HEK293 (cell line): ENCODE data around the gene NDE1.

Source experiments
- PBX3 ChIP-seq: sonication (generic); formaldehyde crosslinking; IDR thresholded peaks from 2 replicates; pipeline ENCODE4 v1.8.1; 2022; ENCODE audit warnings: mild to moderate bottlenecking, moderate library complexity, missing genetic modification reagents
- REST ChIP-seq: fragments of 450-650 bp; formaldehyde crosslinking; IDR thresholded peaks from 2 replicates; pipeline ENCODE4 v1.5.1; 2016; ENCODE audit warnings: missing biosample characterization, missing genetic modification characterization
- ZBTB21 ChIP-seq: fragments of 450-650 bp; formaldehyde crosslinking; IDR thresholded peaks from 2 replicates; pipeline ENCODE4 v1.5.1; 2017; ENCODE audit warnings: missing biosample characterization, missing genetic modification characterization
- ZNF24 ChIP-seq: fragments of 450-650 bp; formaldehyde crosslinking; IDR thresholded peaks from 2 replicates; pipeline ENCODE4 v1.5.1; 2016; ENCODE audit warnings: missing biosample characterization, missing genetic modification characterization
- ZNF274 ChIP-seq, 2 experiments: fragments of 200-500 bp in 1 of 2; fragments of 450-650 bp in 1 of 2; sonication (Bioruptor generic) in 1 of 2; formaldehyde crosslinking in 1 of 2; IDR thresholded peaks; 2 replicates each; pipeline versions ENCODE4 v1.5.1 to v1.6.1; 2014 to 2016; ENCODE audit warnings: borderline replicate concordance in 1 of 2, inconsistent platforms in 1 of 2, low read length in 1 of 2, missing biosample characterization in 1 of 2, missing genetic modification characterization in 1 of 2
- ZNF292 ChIP-seq: fragments of 450-650 bp; formaldehyde crosslinking; IDR thresholded peaks from 2 replicates; pipeline ENCODE4 v1.5.1; 2016; ENCODE audit warnings: low read depth, missing biosample characterization, missing genetic modification characterization, borderline replicate concordance
- ZNF37A ChIP-seq: fragments of 450-650 bp; IDR thresholded peaks from 2 replicates; pipeline ENCODE4 v1.5.1; 2018; ENCODE audit warnings: missing biosample characterization, missing genetic modification characterization
- ZSCAN23 ChIP-seq: fragments of 450-650 bp; formaldehyde crosslinking; IDR thresholded peaks from 2 replicates; pipeline ENCODE4 v1.5.1; 2016; ENCODE audit warnings: missing biosample characterization, missing genetic modification characterization
- TF ChIP-seq, protein P1 (sequence below): fragments of 450-650 bp; formaldehyde crosslinking; IDR thresholded peaks from 2 replicates; pipeline ENCODE4 v1.5.1; 2016; ENCODE audit warnings: missing biosample characterization, missing genetic modification characterization
- TF ChIP-seq, protein P2 (sequence below): fragments of 450-650 bp; formaldehyde crosslinking; IDR thresholded peaks from 2 replicates; pipeline ENCODE4 v1.5.1; 2016; ENCODE audit warnings: missing biosample characterization, missing genetic modification characterization

DNA sequence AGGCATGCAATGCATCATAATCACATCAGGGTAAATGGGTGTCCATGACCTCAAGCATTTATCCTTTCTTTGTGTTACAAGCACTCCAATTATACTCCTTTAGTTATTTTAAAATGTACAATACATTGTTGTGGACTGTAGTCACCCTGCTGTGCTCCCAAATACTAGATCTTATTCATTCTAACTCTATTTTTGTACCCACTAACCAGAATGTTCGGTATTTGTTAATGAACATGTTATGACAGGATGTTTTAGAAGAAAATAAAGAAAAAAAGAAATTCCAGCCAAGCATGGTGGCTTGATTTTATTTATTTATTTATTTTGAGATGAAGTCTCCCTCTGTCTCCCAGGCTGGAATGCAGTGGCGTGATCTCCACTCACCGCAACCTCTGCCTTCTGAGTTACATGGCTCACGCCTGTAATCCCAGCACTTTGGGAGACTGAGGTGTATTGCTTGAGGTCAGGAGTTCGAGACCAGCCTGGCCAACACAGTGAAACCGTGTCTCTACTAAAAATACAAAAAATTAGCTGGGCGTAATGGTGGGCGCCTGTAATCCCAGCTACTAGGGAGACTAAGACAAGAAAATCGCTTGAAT is 1.8 kb upstream of the NDE1 start:
- TF ChIP-seq ZBTB21 (tag by site-specific recombination) (no peak), ZNF37A (tag by site-specific recombination) (no peak), ZNF292 (tag by site-specific recombination) (no peak), PBX3 (no peak), ZSCAN23 (tag by site-specific recombination) (no peak), REST (tag by site-specific recombination) (no peak), ZNF274 (IDR thresholded peaks at IDR 0.05; ENCODE audit: low read length) (no peak), ZNF274 (tag by site-specific recombination; IDR thresholded peaks at IDR 0.05; ENCODE audit: borderline replicate concordance) (no peak), ZNF24 (tag by site-specific recombination) (no peak)
- TF ChIP-seq, protein P1, sequence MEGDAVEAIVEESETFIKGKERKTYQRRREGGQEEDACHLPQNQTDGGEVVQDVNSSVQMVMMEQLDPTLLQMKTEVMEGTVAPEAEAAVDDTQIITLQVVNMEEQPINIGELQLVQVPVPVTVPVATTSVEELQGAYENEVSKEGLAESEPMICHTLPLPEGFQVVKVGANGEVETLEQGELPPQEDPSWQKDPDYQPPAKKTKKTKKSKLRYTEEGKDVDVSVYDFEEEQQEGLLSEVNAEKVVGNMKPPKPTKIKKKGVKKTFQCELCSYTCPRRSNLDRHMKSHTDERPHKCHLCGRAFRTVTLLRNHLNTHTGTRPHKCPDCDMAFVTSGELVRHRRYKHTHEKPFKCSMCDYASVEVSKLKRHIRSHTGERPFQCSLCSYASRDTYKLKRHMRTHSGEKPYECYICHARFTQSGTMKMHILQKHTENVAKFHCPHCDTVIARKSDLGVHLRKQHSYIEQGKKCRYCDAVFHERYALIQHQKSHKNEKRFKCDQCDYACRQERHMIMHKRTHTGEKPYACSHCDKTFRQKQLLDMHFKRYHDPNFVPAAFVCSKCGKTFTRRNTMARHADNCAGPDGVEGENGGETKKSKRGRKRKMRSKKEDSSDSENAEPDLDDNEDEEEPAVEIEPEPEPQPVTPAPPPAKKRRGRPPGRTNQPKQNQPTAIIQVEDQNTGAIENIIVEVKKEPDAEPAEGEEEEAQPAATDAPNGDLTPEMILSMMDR = no peak
- TF ChIP-seq, protein P2, sequence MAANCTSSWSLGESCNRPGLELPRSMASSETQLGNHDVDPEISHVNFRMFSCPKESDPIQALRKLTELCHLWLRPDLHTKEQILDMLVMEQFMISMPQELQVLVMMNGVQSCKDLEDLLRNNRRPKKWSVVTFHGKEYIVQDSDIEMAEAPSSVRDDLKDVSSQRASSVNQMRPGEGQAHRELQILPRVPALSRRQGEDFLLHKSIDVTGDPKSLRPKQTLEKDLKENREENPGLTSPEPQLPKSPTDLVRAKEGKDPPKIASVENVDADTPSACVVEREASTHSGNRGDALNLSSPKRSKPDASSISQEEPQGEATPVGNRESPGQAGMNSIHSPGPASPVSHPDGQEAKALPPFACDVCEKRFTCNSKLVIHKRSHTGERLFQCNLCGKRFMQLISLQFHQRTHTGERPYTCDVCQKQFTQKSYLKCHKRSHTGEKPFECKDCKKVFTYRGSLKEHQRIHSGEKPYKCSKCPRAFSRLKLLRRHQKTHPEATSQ = no peak
